GM18907 (cell line): ENCODE data around the gene PLEKHH3.
"Not testable (repeated sequence)": the region's sequence is repeated elsewhere in the genome, so short reads cannot be mapped to it uniquely, and the experiment has no call there.

ENCODE experiments used
- ATAC-seq: cut with Tn5 transposase; IDR thresholded peaks from one replicate; pipeline ENCODE4 v1.9.1; 2021; ENCODE audit warnings: mild to moderate bottlenecking, moderate library complexity; ENCODE audit not compliant: unreplicated experiment

PLEKHH3 gene

GRCh38 chr17:42639525-42640113 is 37.2 kb downstream of the PLEKHH3 start:
- ATAC-seq: no peak

GRCh38 chr17:42632949-42633444 is 43.8 kb downstream of the PLEKHH3 start:
- ATAC-seq: no peak

GRCh38 chr17:42629411-42630009 is 47.3 kb downstream of the PLEKHH3 start:
- ATAC-seq: no peak

GRCh38 chr17:42627032-42627764 is 49.6 kb downstream of the PLEKHH3 start:
- not testable (repeated sequence) for ATAC-seq

- ATAC-seq: no peak
These were observed 52.8 kb downstream of the PLEKHH3 start for GRCh38 chr17:42623732-42624596.

GRCh38 chr17:42623271-42623670 is 53.5 kb downstream of the PLEKHH3 start:
- no peak for ATAC-seq

- ATAC-seq: not testable (repeated sequence)
These were observed 54.8 kb downstream of the PLEKHH3 start for GRCh38 chr17:42621987-42622386.

GRCh38 chr17:42618442-42619150 is 58.2 kb downstream of the PLEKHH3 start:
- peak; percentile 70 for ATAC-seq

- ATAC-seq: peak; percentile 20
These were observed 58.8 kb downstream of the PLEKHH3 start for GRCh38 chr17:42617956-42618431.
